ENCODE data around the gene ARHGEF28.

Gene ARHGEF28

DNA sequence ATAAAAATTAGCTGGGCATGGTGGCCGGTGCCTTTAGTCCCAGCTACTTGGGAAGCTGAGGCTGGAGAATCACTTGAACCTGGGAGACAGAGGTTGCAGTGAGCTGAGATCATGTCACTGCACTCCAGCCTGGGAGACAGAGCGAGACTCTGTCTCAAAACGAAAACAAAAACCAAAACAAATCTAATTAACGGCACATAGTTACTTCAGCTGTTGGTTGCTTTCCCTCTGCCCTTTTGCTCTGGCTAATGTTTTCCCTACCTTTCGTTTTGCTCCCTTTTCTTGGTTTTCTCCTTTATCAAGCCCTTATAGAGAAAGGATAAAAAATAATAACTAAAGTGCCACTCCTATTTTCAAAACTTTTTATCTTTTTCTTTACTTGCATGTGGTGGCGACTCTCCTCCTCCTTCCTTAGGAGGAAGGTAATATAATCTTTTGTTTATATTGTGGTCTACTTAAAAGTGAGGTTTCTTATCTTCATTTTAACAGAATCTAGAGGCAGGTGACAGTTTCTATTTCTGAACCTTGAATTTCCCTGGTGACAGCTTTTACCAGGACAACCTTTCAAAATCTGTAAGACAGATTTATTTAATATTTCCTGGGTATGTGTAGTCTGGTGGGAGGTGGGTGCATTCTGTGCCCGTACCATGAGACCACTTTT lies 125.4 kb downstream of the ARHGEF28 start:
- no peak overlapping the region for H3K4me3 ChIP-seq (replicated peaks; ENCODE audit: insufficient read depth, low read length)
- H3K27me3 ChIP-seq (ENCODE audit: insufficient read depth, poor library complexity, severe bottlenecking) = no peaks in the 10 kb centered on the region
- H3K27ac ChIP-seq (replicated peaks) = no peak overlapping the region
- no peak for DNase-seq (ENCODE audit: low read depth in 1 of 2, low spot score in 1 of 2)
- TF ChIP-seq GABPA (IDR thresholded peaks at IDR 0.05; ENCODE audit: low read depth) = no peak
- TF ChIP-seq, protein P1, sequence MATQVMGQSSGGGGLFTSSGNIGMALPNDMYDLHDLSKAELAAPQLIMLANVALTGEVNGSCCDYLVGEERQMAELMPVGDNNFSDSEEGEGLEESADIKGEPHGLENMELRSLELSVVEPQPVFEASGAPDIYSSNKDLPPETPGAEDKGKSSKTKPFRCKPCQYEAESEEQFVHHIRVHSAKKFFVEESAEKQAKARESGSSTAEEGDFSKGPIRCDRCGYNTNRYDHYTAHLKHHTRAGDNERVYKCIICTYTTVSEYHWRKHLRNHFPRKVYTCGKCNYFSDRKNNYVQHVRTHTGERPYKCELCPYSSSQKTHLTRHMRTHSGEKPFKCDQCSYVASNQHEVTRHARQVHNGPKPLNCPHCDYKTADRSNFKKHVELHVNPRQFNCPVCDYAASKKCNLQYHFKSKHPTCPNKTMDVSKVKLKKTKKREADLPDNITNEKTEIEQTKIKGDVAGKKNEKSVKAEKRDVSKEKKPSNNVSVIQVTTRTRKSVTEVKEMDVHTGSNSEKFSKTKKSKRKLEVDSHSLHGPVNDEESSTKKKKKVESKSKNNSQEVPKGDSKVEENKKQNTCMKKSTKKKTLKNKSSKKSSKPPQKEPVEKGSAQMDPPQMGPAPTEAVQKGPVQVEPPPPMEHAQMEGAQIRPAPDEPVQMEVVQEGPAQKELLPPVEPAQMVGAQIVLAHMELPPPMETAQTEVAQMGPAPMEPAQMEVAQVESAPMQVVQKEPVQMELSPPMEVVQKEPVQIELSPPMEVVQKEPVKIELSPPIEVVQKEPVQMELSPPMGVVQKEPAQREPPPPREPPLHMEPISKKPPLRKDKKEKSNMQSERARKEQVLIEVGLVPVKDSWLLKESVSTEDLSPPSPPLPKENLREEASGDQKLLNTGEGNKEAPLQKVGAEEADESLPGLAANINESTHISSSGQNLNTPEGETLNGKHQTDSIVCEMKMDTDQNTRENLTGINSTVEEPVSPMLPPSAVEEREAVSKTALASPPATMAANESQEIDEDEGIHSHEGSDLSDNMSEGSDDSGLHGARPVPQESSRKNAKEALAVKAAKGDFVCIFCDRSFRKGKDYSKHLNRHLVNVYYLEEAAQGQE (IDR thresholded peaks at IDR 0.05; ENCODE audit: insufficient replicate concordance, low read depth) = no peak
- no peak for TF ChIP-seq POLR2AphosphoS5 (IDR thresholded peaks at IDR 0.05; ENCODE audit: low read depth)
- TF ChIP-seq CTCF (IDR thresholded peaks at IDR 0.05; ENCODE audit: insufficient read depth, low read length) = no peak
- no peak for TF ChIP-seq SPI1 (IDR thresholded peaks at IDR 0.05; ENCODE audit: borderline replicate concordance, low read depth)

- H3K27me3 ChIP-seq (ENCODE audit: insufficient read depth, poor library complexity, severe bottlenecking) = no peaks in the 10 kb centered on the region
- DNase-seq (ENCODE audit: low read depth in 1 of 2, low spot score in 1 of 2) = no peak
- H3K27ac ChIP-seq (replicated peaks) = no peak overlapping the region
- TF ChIP-seq CTCF (IDR thresholded peaks at IDR 0.05; ENCODE audit: insufficient read depth, low read length) = no peak
- TF ChIP-seq SPI1 (IDR thresholded peaks at IDR 0.05; ENCODE audit: borderline replicate concordance, low read depth) = no peak
- TF ChIP-seq, protein P1 (IDR thresholded peaks at IDR 0.05; ENCODE audit: insufficient replicate concordance, low read depth) = no peak
- no peak for TF ChIP-seq GABPA (IDR thresholded peaks at IDR 0.05; ENCODE audit: low read depth)
- TF ChIP-seq POLR2AphosphoS5 (IDR thresholded peaks at IDR 0.05; ENCODE audit: low read depth) = no peak
- H3K4me3 ChIP-seq (replicated peaks; ENCODE audit: insufficient read depth, low read length) = no peak overlapping the region
Observed at GRCh38 chr5:73754254-73754653, 128.3 kb downstream of the ARHGEF28 start.

- DNase-seq (ENCODE audit: low read depth in 1 of 2, low spot score in 1 of 2) = no peak
- Histone ChIP-seq H3K27ac (replicated peaks) (no peak overlapping the region), H3K4me3 (replicated peaks; ENCODE audit: insufficient read depth, low read length) (no peak overlapping the region), H3K27me3 (ENCODE audit: insufficient read depth, poor library complexity, severe bottlenecking) (no peaks in the 10 kb centered on the region)
- TF ChIP-seq SPI1 (IDR thresholded peaks at IDR 0.05; ENCODE audit: borderline replicate concordance, low read depth) = no peak
- TF ChIP-seq GABPA (IDR thresholded peaks at IDR 0.05; ENCODE audit: low read depth) = no peak
- no peak for TF ChIP-seq POLR2AphosphoS5 (IDR thresholded peaks at IDR 0.05; ENCODE audit: low read depth)
- TF ChIP-seq, protein P1 (IDR thresholded peaks at IDR 0.05; ENCODE audit: insufficient replicate concordance, low read depth) = no peak
- TF ChIP-seq CTCF (IDR thresholded peaks at IDR 0.05; ENCODE audit: insufficient read depth, low read length) = no peak
Observed at GRCh38 chr5:73757416-73757815, 131.4 kb downstream of the ARHGEF28 start.

Data from HL-60 (cell line).